Tibial nerve (tissue), 4 donors: Measurements from ENCODE around the gene KCNQ4.

Experiments
- EP300 ChIP-seq, 2 donors: sonication (generic); formaldehyde crosslinking; IDR thresholded peaks; one replicate each; pipeline ENCODE4 v1.6.1; 2017; ENCODE audit warnings: antibody characterized with exemption in 2 of 2, mild to moderate bottlenecking in 1 of 2
- TF ChIP-seq, protein P1 (sequence below), 5 experiments: fragments of 200-600 bp in 3 of 5; fragments of 450-650 bp in 2 of 5; sonication (generic) in 3 of 5; IDR thresholded peaks; one replicate each; pipeline ENCODE4 v1.5.1; 2016 to 2019; ENCODE audit warnings: antibody characterized with exemption in 5 of 5, mild to moderate bottlenecking in 3 of 5, moderate library complexity in 2 of 5

DNA sequence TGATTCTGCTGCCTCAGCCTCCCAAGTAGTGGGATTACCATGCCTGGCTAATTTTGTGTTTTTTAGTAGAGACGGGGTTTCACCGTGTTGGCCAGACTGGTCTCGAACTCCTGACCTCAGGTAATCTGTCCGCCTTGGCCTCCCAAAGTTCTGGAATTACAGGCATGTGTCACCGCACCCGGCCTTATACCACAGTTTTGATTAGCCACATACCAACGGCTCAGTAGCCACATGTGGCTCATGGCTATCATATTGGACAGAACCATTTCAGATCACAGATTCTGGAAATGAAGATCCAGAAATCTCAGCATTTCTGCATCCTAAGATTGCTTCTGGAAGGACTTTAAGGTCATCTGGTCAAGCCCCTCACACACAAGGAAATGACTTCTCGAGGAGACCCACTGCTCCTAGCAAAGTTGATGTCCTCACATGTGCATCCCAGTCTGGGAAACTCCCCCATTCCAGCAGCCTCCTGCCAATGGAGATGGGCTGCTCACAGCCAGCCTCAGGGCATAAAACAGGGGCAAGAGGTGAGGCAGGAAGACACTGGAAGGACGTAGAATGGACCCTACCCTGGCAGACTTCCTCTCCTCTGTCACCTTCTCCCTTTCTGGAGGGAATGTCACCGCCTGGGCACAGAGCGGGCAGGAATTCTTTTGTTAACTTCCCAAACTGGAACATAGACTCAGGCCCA lies 96.0 kb downstream of the KCNQ4 start:
- TF ChIP-seq, protein P1, sequence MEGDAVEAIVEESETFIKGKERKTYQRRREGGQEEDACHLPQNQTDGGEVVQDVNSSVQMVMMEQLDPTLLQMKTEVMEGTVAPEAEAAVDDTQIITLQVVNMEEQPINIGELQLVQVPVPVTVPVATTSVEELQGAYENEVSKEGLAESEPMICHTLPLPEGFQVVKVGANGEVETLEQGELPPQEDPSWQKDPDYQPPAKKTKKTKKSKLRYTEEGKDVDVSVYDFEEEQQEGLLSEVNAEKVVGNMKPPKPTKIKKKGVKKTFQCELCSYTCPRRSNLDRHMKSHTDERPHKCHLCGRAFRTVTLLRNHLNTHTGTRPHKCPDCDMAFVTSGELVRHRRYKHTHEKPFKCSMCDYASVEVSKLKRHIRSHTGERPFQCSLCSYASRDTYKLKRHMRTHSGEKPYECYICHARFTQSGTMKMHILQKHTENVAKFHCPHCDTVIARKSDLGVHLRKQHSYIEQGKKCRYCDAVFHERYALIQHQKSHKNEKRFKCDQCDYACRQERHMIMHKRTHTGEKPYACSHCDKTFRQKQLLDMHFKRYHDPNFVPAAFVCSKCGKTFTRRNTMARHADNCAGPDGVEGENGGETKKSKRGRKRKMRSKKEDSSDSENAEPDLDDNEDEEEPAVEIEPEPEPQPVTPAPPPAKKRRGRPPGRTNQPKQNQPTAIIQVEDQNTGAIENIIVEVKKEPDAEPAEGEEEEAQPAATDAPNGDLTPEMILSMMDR (IDR thresholded peaks at IDR 0.05): no peak
- TF ChIP-seq EP300 (IDR thresholded peaks at IDR 0.05): no peak
